GM21576 (cell line): ENCODE measurements around the gene ATOH1.
A peak's percentile ranks its signal among the peaks of the same experiment; 100 is the strongest.

ENCODE experiments used
- ATAC-seq: cut with Tn5 transposase; IDR thresholded peaks from one replicate; pipeline ENCODE4 v1.9.1; 2021; ENCODE audit warnings: mild to moderate bottlenecking, moderate library complexity; ENCODE audit not compliant: unreplicated experiment

Gene ATOH1

GRCh38 chr4:93834249-93835066 lies 5.9 kb downstream of the ATOH1 start:
- no peak for ATAC-seq

- no peak for ATAC-seq
These were observed 7.4 kb downstream of the ATOH1 start for GRCh38 chr4:93835929-93836328.

- no peak for ATAC-seq
These were observed 11.2 kb downstream of the ATOH1 start for GRCh38 chr4:93839704-93840103.

GRCh38 chr4:93841803-93842345 lies 13.3 kb downstream of the ATOH1 start:
- ATAC-seq: no peak

GRCh38 chr4:93842601-93843252 lies 14.2 kb downstream of the ATOH1 start:
- no peak for ATAC-seq

GRCh38 chr4:93843772-93844171 lies 15.2 kb downstream of the ATOH1 start:
- no peak for ATAC-seq

GRCh38 chr4:93852680-93853079 lies 24.1 kb downstream of the ATOH1 start:
- ATAC-seq: no peak

- no peak for ATAC-seq
These were observed 27.4 kb downstream of the ATOH1 start for GRCh38 chr4:93855926-93856325.

- ATAC-seq: no peak
These were observed 37.1 kb downstream of the ATOH1 start for GRCh38 chr4:93865650-93866049.

- ATAC-seq: no peak
These were observed 39.0 kb downstream of the ATOH1 start for GRCh38 chr4:93867416-93868001.

GRCh38 chr4:93870876-93871458 lies 42.4 kb downstream of the ATOH1 start:
- ATAC-seq: no peak

- no peak for ATAC-seq
These were observed 48.2 kb downstream of the ATOH1 start for GRCh38 chr4:93876754-93877153.

GRCh38 chr4:93878566-93878965 lies 50.0 kb downstream of the ATOH1 start:
- ATAC-seq: no peak

- peak; percentile 81 for ATAC-seq
These were observed 51.4 kb downstream of the ATOH1 start for GRCh38 chr4:93879919-93880318.
